ENCODE data around the gene RALGPS1. TPM values are rescaled to one million over a fixed set of nuclear protein-coding genes. Genes with fewer than 3 reads are reported as not detected.

Gene RALGPS1
- total RNA-seq, 1 experiment from 2014 or later, result 18.6 TPM

DNA sequence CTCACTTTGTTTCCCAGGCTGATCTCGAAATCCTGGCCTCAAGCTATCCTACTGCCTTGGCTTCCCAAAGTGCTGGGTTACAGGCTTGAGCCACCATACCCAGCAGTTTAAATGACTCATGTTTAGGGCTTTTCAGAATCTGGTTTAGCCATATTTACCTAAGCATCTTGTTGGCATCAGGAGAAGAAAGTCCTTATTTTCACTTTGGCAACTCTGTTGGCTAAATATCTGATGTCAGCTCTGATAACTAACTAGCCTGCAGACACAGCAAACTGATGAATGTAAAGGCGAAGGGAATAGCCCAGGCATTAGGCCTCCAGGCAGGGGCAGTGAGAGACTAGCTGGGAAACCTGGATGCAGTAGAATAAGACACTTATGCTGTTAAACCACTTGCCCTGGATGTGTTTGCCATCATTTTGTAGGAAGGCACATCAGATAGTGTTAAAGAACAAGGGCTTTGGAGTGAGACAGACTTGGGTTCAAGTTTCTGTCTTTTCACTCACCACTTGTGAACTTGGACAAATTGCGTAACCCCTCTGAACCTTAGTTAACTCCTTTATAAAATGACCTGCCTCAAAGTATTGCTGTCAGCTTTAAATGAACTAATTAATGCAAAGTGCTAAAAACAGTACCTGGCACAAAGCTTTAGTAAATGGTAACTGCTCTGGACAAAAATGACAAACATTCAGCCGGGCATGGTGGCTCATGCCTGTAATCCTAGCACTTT is 315.3 kb downstream of the RALGPS1 start:
- Mint-ChIP-seq H3K4me1 (peaks cover 6 to 9% of the 10 kb centered on the region in 2 experiments), H3K36me3 (ENCODE audit: insufficient read depth in 1 of 3, low read depth in 3 of 3) (peaks cover 0 to 4% (median 0%) of the 10 kb centered on the region in 3 experiments; a peak in 2 of 7 replicates), H3K27ac (peak overlapping the region in 2 of 3 experiments; percentile 29 to 36; a peak in 1 of 7 replicates), H3K27me3 (ENCODE audit: low read depth) (peaks cover 18% of the 10 kb centered on the region), H3K9me3 (no peaks in the 10 kb centered on the region; a peak in 1 of 5 replicates), H3K4me3 (no peak overlapping the region)
- H2BK120ac ChIP-seq (ENCODE audit: low read depth, low read length, poor library complexity, severe bottlenecking), result no peak overlapping the region
- H3K79me2 ChIP-seq (ENCODE audit: insufficient read depth, low read length), result no peaks in the 10 kb centered on the region
- no CpG with 5 or more reads among the region's 4 CpGs for WGBS (ENCODE audit: extremely low coverage, insufficient read length, low lambda C conversion rate)
- H3K56ac ChIP-seq (ENCODE audit: insufficient read length, low read depth, low read length), result no peak overlapping the region
- TF ChIP-seq, protein P1, sequence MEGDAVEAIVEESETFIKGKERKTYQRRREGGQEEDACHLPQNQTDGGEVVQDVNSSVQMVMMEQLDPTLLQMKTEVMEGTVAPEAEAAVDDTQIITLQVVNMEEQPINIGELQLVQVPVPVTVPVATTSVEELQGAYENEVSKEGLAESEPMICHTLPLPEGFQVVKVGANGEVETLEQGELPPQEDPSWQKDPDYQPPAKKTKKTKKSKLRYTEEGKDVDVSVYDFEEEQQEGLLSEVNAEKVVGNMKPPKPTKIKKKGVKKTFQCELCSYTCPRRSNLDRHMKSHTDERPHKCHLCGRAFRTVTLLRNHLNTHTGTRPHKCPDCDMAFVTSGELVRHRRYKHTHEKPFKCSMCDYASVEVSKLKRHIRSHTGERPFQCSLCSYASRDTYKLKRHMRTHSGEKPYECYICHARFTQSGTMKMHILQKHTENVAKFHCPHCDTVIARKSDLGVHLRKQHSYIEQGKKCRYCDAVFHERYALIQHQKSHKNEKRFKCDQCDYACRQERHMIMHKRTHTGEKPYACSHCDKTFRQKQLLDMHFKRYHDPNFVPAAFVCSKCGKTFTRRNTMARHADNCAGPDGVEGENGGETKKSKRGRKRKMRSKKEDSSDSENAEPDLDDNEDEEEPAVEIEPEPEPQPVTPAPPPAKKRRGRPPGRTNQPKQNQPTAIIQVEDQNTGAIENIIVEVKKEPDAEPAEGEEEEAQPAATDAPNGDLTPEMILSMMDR (conservative IDR thresholded peaks at IDR 0.05), result no peak
- H2BK12ac ChIP-seq (ENCODE audit: insufficient read length, low read depth, low read length), result no peak overlapping the region
- no peaks in the 10 kb centered on the region for H3K79me1 ChIP-seq (ENCODE audit: insufficient read depth, low read depth, low read length, poor library complexity, severe bottlenecking)
- no peaks in the 10 kb centered on the region for H3K9me3 ChIP-seq (ENCODE audit: control insufficient read depth, low read depth, low read length)
- H3T11ph ChIP-seq (ENCODE audit: low read length), result no peak overlapping the region
- H2AK5ac ChIP-seq (ENCODE audit: insufficient read length, low read length), result no peak overlapping the region
- DNase-seq, result no peak
- no peak overlapping the region for H3K23ac ChIP-seq (ENCODE audit: insufficient read length, low read depth, low read length)
- no peaks in the 10 kb centered on the region; the same call in 1 of the 2 replicates for H3K27me3 ChIP-seq (ENCODE audit: insufficient read depth, low read length)
- H2BK15ac ChIP-seq (ENCODE audit: low read depth, low read length), result no peak overlapping the region
- no peak overlapping the region for H2BK20ac ChIP-seq (ENCODE audit: low read depth, low read length, poor library complexity, severe bottlenecking)
- H3K14ac ChIP-seq (ENCODE audit: insufficient read depth, low read length), result no peak overlapping the region
- H2BK5ac ChIP-seq (ENCODE audit: insufficient read length, low read length), result no peak overlapping the region
- no peak overlapping the region for H3K18ac ChIP-seq (ENCODE audit: insufficient read length, low read depth, low read length)
- H4K5ac ChIP-seq (ENCODE audit: insufficient read length, low read depth, low read length), result no peak overlapping the region
- H3K4me1 ChIP-seq (ENCODE audit: insufficient read depth, low read length), result no peaks in the 10 kb centered on the region
- H3K27ac ChIP-seq (ENCODE audit: insufficient read length, low read depth, low read length), result no peak overlapping the region
- H3K9ac ChIP-seq (ENCODE audit: extremely low read depth, insufficient read length, low read length), result no peak overlapping the region
- no peak overlapping the region for H3K4ac ChIP-seq (ENCODE audit: low read depth, low read length)
- no peak overlapping the region for H4K91ac ChIP-seq (ENCODE audit: insufficient read length, low read depth, low read length)
- no peak overlapping the region for H2AFZ ChIP-seq (ENCODE audit: low read length)
- H3K23me2 ChIP-seq (ENCODE audit: insufficient read length, low read depth, low read length, poor library complexity, severe bottlenecking), result peaks cover 4% of the 10 kb centered on the region
- H4K8ac ChIP-seq (replicated peaks; ENCODE audit: insufficient read length, low read depth, low read length), result no peak overlapping the region
- no peak overlapping the region for H3K4me2 ChIP-seq (ENCODE audit: insufficient read depth, insufficient read length, low read length)
- H4K20me1 ChIP-seq (ENCODE audit: control insufficient read depth, insufficient read depth, insufficient read length), result no peaks in the 10 kb centered on the region

Data from H9 (cell line).